ENCODE results near the gene PHRF1. TPM values are rescaled to one million over a fixed set of nuclear protein-coding genes. Genes with fewer than 3 reads are reported as not detected.

PHRF1 gene
- total RNA-seq, 1 experiment from 2014 or later: 43.9 TPM

- Mint-ChIP-seq H3K27me3 (ENCODE audit: insufficient read depth, unreplicated experiment) (no peaks in the 10 kb centered on the region), H3K4me3 (ENCODE audit: unreplicated experiment) (no peak overlapping the region), H3K4me1 (ENCODE audit: low read depth, unreplicated experiment) (peaks cover 5% of the 10 kb centered on the region), H3K9me3 (ENCODE audit: unreplicated experiment) (no peaks in the 10 kb centered on the region), H3K27ac (ENCODE audit: unreplicated experiment) (no peak overlapping the region), H3K36me3 (ENCODE audit: insufficient read depth, unreplicated experiment) (peaks cover 55% of the 10 kb centered on the region)
- Histone ChIP-seq H3K9me3 (no peaks in the 10 kb centered on the region), H3K36me3 (ENCODE audit: control insufficient read depth, insufficient read depth, low read length) (peaks cover 1% of the 10 kb centered on the region; the same call in 1 of the 2 replicates), H3K27me3 (replicated peaks; ENCODE audit: control insufficient read depth, insufficient read depth, low read length) (no peaks in the 10 kb centered on the region), H3K4me3 (ENCODE audit: low read depth, low read length) (no peak overlapping the region), H3K4me1 (peaks cover 26% of the 10 kb centered on the region)
- ChIA-PET POLR2A (no interaction called here), CTCF (no interaction called here)
- intact Hi-C loops (cut with micrococcal nuclease; ENCODE audit: unreplicated experiment): loop anchor here (5.0 kb wide), 1 partner anchor 32 kb away; no protein-coding TSS in a partner anchor
- no peak for TF ChIP-seq CTCF (IDR thresholded peaks at IDR 0.05; ENCODE audit: insufficient read depth in 1 of 2, low read depth in 1 of 2, low read length in 1 of 2, severe bottlenecking in 1 of 2, unreplicated experiment in 1 of 2)
- DNase-seq: no peak
- BruUV-seq (replicated peaks): no TSS peak
Observed at GRCh38 chr11:579830-580601, 3.7 kb downstream of the PHRF1 start.

- ChIA-PET CTCF (no interaction called here), POLR2A (no interaction called here)
- no peaks in the 10 kb centered on the region for H3K27me3 ChIP-seq (replicated peaks; ENCODE audit: control insufficient read depth, insufficient read depth, low read length)
- TF ChIP-seq CTCF (IDR thresholded peaks at IDR 0.05; ENCODE audit: insufficient read depth in 1 of 2, low read depth in 1 of 2, low read length in 1 of 2, severe bottlenecking in 1 of 2, unreplicated experiment in 1 of 2): no peak
- H3K4me1 ChIP-seq: peaks cover 31% of the 10 kb centered on the region
- DNase-seq: no peak
- no peaks in the 10 kb centered on the region for H3K9me3 ChIP-seq
- H3K36me3 Mint-ChIP-seq (ENCODE audit: insufficient read depth, unreplicated experiment): peaks cover 54% of the 10 kb centered on the region
- no peaks in the 10 kb centered on the region for H3K27me3 Mint-ChIP-seq (ENCODE audit: insufficient read depth, unreplicated experiment)
- no peak overlapping the region for H3K27ac Mint-ChIP-seq (ENCODE audit: unreplicated experiment)
- no peak overlapping the region for H3K4me3 Mint-ChIP-seq (ENCODE audit: unreplicated experiment)
- H3K4me3 ChIP-seq (ENCODE audit: low read depth, low read length): no peak overlapping the region
- no peaks in the 10 kb centered on the region for H3K9me3 Mint-ChIP-seq (ENCODE audit: unreplicated experiment)
- BruUV-seq (replicated peaks): no TSS peak
- H3K36me3 ChIP-seq (ENCODE audit: control insufficient read depth, insufficient read depth, low read length): peaks cover 1% of the 10 kb centered on the region; the same call in 1 of the 2 replicates
- intact Hi-C loops (cut with micrococcal nuclease; ENCODE audit: unreplicated experiment): no loop called here
- H3K4me1 Mint-ChIP-seq (ENCODE audit: low read depth, unreplicated experiment): peaks cover 4% of the 10 kb centered on the region
Observed at GRCh38 chr11:581342-581741, 5.1 kb downstream of the PHRF1 start.

- BruUV-seq (replicated peaks): no TSS peak
- intact Hi-C loops (cut with micrococcal nuclease; ENCODE audit: unreplicated experiment): no loop called here
Observed at GRCh38 chr11:581752-582151, 5.5 kb downstream of the PHRF1 start.

More at GRCh38 chr11:581752-582151, 5.5 kb downstream of the PHRF1 start:
- H3K36me3 Mint-ChIP-seq (ENCODE audit: insufficient read depth, unreplicated experiment): peaks cover 57% of the 10 kb centered on the region
- Histone ChIP-seq H3K4me3 (ENCODE audit: low read depth, low read length) (no peak overlapping the region), H3K4me1 (peaks cover 35% of the 10 kb centered on the region), H3K27me3 (replicated peaks; ENCODE audit: control insufficient read depth, insufficient read depth, low read length) (no peaks in the 10 kb centered on the region), H3K36me3 (ENCODE audit: control insufficient read depth, insufficient read depth, low read length) (peaks cover 1% of the 10 kb centered on the region; the same call in 1 of the 2 replicates), H3K9me3 (no peaks in the 10 kb centered on the region)
- DNase-seq: no peak
- POLR2A ChIA-PET: no interaction called here
- H3K4me3 Mint-ChIP-seq (ENCODE audit: unreplicated experiment): no peak overlapping the region
- CTCF ChIA-PET: no interaction called here
- H3K27ac Mint-ChIP-seq (ENCODE audit: unreplicated experiment): no peak overlapping the region
- no peaks in the 10 kb centered on the region for H3K27me3 Mint-ChIP-seq (ENCODE audit: insufficient read depth, unreplicated experiment)
- peaks cover 8% of the 10 kb centered on the region for H3K4me1 Mint-ChIP-seq (ENCODE audit: low read depth, unreplicated experiment)
- no peak for TF ChIP-seq CTCF (IDR thresholded peaks at IDR 0.05; ENCODE audit: insufficient read depth in 1 of 2, low read depth in 1 of 2, low read length in 1 of 2, severe bottlenecking in 1 of 2, unreplicated experiment in 1 of 2)
- no peaks in the 10 kb centered on the region for H3K9me3 Mint-ChIP-seq (ENCODE audit: unreplicated experiment)

All from Caco-2 (cell line).